GM12878 (cell line): ENCODE data around the gene OR2AE1. TPM values are rescaled to one million over a fixed set of nuclear protein-coding genes. Genes with fewer than 3 reads are reported as not detected.

Experiments used
- CBX3 ChIP-seq: fragments of 200-600 bp; sonication (generic); IDR thresholded peaks from 2 replicates; pipeline ENCODE4 v1.6.1; 2016; ENCODE audit warnings: low read depth, borderline replicate concordance
- CREM ChIP-seq: IDR thresholded peaks from 2 replicates; pipeline ENCODE4 v1.6.1; 2014; ENCODE audit warnings: antibody characterized with exemption, low read depth
- NRF1 ChIP-seq: conservative IDR thresholded peaks from 2 replicates; pipeline ENCODE4 v1.6.1; 2011; ENCODE audit warnings: mild to moderate bottlenecking, low read depth, low read length, improper control_type of control experiment
- RFX5 ChIP-seq: IDR thresholded peaks from 2 replicates; pipeline ENCODE4 v1.6.1; 2011; ENCODE audit warnings: low read depth, low read length, improper control_type of control experiment
- SMC3 ChIP-seq: IDR thresholded peaks from 2 replicates; pipeline ENCODE4 v1.6.1; 2011; ENCODE audit warnings: low read length, improper control_type of control experiment, borderline replicate concordance
- SREBF2 ChIP-seq: IDR thresholded peaks from 2 replicates; pipeline ENCODE4 v1.6.1; 2012; ENCODE audit warnings: mild to moderate bottlenecking, low read length
- polyA plus RNA-seq, 11 experiments: library from polyadenylated mRNA; depleted of rRNA in 4 of 11; unstranded in 6 of 11; stranded (reverse) in 5 of 11; fragments of >200 nt; fragmentation: Nextera tagmentation in 4 of 11; fragmentation: Illumina TruSeq in 1 of 11; extraction: Ambion mirVana in 4 of 11; extraction: Trizol in 1 of 11; gene quantifications; 1 replicate in 1 of 11; 2 replicates in 10 of 11; pipeline versions ENCODE4 v1.2.1 to v1.2.3, GENCODE V29; 2011 to 2016; ENCODE audit warnings: inconsistent platforms in 2 of 11, missing spikeins in 2 of 11, low read depth in 1 of 11
- total RNA-seq, 4 experiments: library from RNA; depleted of rRNA in 3 of 4; stranded (reverse); fragments of >200 nt in 3 of 4; fragmentation: Illumina TruSeq in 1 of 4; extraction: Trizol in 1 of 4; gene quantifications; 2 replicates each; pipeline versions ENCODE4 v1.2.1 to v1.2.3, GENCODE V29; 2013 to 2021
- TF ChIP-seq, protein P1 (sequence below): fragments of 450-650 bp; conservative IDR thresholded peaks from 2 replicates; pipeline ENCODE4 v1.6.1; 2017; ENCODE audit warnings: mild to moderate bottlenecking, moderate library complexity
- TF ChIP-seq, protein P2 (sequence below): fragments of 450-650 bp; IDR thresholded peaks from 2 replicates; pipeline ENCODE4 v1.6.1; 2017; ENCODE audit warnings: mild to moderate bottlenecking, moderate library complexity
- TF ChIP-seq, protein P3 (sequence below): fragments of 150-350 bp; IDR thresholded peaks from 2 replicates; pipeline ENCODE4 v1.6.1; 2016; ENCODE audit warnings: low read depth, low read length
- TF ChIP-seq, protein P4 (sequence below): fragments of 450-650 bp; IDR thresholded peaks from 2 replicates; pipeline ENCODE4 v1.6.1; 2016; ENCODE audit warnings: mild to moderate bottlenecking, moderate library complexity, borderline replicate concordance
- TF ChIP-seq, protein P5 (sequence below): fragments of 450-650 bp; IDR thresholded peaks from 2 replicates; pipeline ENCODE4 v1.6.1; 2017; ENCODE audit warnings: antibody characterized with exemption, mild to moderate bottlenecking, moderate library complexity

The OR2AE1 gene
- total and polyA plus RNA-seq, 10 of the 15 experiments (the other 5 are each of a cell fraction or from before 2014, with no cell fraction given): 0.05 to 0.34 (median 0.18) TPM; not detected in 4

DNA sequence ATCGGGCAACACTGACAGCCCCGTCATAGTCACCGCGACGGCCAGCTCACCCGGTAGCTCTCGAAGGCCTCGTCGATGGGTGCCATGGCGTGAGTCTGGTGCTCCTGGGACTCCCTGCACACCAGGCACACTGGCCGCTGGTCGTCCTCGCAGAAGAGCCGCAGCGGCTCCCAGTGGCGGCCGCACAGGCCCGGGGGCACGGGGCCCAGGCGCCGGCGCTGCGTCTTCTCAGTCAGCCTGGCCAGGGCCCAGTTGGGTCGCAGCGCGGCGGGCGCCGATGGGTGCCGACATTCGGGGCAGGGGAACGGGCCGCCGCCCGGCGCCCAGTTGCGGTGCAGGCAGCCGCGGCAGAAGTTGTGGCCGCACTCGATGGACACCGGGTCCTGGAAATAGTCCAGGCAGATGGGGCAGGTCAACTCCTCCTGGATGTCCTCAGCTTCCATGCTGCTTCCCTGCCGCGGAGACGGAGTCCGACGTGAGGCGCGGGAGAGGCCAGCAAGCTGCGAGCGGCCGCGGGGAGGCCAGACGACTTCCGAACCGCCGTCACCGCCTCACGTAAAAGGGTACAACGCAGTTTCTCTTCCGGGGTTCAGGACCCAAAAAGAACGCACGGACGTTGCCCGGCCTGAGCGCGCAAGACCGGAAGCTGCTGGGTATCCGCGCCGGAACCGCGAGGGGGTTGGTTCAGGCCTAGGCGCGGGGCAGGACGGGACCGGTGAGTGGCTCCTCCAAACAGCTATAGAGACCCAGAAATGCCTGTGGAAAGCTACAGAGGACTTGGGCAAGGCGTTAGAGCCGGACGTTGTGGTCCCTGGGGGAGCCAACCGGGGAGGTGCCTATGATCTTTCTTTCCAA, 42.4 kb upstream of the OR2AE1 start, which contains the start of gene TRIM4 (continued):
- TF ChIP-seq SREBF2 (0 out of 2 replicates have a peak, but pooled peaks have one; percentile 39), CBX3 (no peak), CREM (peak; percentile 79), SMC3 (no peak), RFX5 (no peak), NRF1 (peak; percentile 34; the same call in 1 of the 2 replicates)
- TF ChIP-seq, protein P1, sequence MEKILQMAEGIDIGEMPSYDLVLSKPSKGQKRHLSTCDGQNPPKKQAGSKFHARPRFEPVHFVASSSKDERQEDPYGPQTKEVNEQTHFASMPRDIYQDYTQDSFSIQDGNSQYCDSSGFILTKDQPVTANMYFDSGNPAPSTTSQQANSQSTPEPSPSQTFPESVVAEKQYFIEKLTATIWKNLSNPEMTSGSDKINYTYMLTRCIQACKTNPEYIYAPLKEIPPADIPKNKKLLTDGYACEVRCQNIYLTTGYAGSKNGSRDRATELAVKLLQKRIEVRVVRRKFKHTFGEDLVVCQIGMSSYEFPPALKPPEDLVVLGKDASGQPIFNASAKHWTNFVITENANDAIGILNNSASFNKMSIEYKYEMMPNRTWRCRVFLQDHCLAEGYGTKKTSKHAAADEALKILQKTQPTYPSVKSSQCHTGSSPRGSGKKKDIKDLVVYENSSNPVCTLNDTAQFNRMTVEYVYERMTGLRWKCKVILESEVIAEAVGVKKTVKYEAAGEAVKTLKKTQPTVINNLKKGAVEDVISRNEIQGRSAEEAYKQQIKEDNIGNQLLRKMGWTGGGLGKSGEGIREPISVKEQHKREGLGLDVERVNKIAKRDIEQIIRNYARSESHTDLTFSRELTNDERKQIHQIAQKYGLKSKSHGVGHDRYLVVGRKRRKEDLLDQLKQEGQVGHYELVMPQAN: peak; percentile 91
- TF ChIP-seq, protein P2, sequence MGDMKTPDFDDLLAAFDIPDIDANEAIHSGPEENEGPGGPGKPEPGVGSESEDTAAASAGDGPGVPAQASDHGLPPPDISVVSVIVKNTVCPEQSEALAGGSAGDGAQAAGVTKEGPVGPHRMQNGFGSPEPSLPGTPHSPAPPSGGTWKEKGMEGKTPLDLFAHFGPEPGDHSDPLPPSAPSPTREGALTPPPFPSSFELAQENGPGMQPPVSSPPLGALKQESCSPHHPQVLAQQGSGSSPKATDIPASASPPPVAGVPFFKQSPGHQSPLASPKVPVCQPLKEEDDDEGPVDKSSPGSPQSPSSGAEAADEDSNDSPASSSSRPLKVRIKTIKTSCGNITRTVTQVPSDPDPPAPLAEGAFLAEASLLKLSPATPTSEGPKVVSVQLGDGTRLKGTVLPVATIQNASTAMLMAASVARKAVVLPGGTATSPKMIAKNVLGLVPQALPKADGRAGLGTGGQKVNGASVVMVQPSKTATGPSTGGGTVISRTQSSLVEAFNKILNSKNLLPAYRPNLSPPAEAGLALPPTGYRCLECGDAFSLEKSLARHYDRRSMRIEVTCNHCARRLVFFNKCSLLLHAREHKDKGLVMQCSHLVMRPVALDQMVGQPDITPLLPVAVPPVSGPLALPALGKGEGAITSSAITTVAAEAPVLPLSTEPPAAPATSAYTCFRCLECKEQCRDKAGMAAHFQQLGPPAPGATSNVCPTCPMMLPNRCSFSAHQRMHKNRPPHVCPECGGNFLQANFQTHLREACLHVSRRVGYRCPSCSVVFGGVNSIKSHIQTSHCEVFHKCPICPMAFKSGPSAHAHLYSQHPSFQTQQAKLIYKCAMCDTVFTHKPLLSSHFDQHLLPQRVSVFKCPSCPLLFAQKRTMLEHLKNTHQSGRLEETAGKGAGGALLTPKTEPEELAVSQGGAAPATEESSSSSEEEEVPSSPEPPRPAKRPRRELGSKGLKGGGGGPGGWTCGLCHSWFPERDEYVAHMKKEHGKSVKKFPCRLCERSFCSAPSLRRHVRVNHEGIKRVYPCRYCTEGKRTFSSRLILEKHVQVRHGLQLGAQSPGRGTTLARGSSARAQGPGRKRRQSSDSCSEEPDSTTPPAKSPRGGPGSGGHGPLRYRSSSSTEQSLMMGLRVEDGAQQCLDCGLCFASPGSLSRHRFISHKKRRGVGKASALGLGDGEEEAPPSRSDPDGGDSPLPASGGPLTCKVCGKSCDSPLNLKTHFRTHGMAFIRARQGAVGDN: peak; percentile 83
- TF ChIP-seq, protein P3, sequence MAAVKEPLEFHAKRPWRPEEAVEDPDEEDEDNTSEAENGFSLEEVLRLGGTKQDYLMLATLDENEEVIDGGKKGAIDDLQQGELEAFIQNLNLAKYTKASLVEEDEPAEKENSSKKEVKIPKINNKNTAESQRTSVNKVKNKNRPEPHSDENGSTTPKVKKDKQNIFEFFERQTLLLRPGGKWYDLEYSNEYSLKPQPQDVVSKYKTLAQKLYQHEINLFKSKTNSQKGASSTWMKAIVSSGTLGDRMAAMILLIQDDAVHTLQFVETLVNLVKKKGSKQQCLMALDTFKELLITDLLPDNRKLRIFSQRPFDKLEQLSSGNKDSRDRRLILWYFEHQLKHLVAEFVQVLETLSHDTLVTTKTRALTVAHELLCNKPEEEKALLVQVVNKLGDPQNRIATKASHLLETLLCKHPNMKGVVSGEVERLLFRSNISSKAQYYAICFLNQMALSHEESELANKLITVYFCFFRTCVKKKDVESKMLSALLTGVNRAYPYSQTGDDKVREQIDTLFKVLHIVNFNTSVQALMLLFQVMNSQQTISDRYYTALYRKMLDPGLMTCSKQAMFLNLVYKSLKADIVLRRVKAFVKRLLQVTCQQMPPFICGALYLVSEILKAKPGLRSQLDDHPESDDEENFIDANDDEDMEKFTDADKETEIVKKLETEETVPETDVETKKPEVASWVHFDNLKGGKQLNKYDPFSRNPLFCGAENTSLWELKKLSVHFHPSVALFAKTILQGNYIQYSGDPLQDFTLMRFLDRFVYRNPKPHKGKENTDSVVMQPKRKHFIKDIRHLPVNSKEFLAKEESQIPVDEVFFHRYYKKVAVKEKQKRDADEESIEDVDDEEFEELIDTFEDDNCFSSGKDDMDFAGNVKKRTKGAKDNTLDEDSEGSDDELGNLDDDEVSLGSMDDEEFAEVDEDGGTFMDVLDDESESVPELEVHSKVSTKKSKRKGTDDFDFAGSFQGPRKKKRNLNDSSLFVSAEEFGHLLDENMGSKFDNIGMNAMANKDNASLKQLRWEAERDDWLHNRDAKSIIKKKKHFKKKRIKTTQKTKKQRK: no peak
- TF ChIP-seq, protein P4, sequence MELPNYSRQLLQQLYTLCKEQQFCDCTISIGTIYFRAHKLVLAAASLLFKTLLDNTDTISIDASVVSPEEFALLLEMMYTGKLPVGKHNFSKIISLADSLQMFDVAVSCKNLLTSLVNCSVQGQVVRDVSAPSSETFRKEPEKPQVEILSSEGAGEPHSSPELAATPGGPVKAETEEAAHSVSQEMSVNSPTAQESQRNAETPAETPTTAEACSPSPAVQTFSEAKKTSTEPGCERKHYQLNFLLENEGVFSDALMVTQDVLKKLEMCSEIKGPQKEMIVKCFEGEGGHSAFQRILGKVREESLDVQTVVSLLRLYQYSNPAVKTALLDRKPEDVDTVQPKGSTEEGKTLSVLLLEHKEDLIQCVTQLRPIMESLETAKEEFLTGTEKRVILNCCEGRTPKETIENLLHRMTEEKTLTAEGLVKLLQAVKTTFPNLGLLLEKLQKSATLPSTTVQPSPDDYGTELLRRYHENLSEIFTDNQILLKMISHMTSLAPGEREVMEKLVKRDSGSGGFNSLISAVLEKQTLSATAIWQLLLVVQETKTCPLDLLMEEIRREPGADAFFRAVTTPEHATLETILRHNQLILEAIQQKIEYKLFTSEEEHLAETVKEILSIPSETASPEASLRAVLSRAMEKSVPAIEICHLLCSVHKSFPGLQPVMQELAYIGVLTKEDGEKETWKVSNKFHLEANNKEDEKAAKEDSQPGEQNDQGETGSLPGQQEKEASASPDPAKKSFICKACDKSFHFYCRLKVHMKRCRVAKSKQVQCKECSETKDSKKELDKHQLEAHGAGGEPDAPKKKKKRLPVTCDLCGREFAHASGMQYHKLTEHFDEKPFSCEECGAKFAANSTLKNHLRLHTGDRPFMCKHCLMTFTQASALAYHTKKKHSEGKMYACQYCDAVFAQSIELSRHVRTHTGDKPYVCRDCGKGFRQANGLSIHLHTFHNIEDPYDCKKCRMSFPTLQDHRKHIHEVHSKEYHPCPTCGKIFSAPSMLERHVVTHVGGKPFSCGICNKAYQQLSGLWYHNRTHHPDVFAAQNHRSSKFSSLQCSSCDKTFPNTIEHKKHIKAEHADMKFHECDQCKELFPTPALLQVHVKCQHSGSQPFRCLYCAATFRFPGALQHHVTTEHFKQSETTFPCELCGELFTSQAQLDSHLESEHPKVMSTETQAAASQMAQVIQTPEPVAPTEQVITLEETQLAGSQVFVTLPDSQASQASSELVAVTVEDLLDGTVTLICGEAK: peak; percentile 91
- TF ChIP-seq, protein P5, sequence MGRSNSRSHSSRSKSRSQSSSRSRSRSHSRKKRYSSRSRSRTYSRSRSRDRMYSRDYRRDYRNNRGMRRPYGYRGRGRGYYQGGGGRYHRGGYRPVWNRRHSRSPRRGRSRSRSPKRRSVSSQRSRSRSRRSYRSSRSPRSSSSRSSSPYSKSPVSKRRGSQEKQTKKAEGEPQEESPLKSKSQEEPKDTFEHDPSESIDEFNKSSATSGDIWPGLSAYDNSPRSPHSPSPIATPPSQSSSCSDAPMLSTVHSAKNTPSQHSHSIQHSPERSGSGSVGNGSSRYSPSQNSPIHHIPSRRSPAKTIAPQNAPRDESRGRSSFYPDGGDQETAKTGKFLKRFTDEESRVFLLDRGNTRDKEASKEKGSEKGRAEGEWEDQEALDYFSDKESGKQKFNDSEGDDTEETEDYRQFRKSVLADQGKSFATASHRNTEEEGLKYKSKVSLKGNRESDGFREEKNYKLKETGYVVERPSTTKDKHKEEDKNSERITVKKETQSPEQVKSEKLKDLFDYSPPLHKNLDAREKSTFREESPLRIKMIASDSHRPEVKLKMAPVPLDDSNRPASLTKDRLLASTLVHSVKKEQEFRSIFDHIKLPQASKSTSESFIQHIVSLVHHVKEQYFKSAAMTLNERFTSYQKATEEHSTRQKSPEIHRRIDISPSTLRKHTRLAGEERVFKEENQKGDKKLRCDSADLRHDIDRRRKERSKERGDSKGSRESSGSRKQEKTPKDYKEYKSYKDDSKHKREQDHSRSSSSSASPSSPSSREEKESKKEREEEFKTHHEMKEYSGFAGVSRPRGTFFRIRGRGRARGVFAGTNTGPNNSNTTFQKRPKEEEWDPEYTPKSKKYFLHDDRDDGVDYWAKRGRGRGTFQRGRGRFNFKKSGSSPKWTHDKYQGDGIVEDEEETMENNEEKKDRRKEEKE: no peak
